Lower leg skin (tissue), 3 donors: ENCODE results near the gene AFTPH.

Experiments used
- CTCF ChIP-seq, 3 donors: fragments of 450-650 bp; IDR thresholded peaks; one replicate each; pipeline ENCODE4 v1.5.1; 2016; ENCODE audit warnings: antibody characterized with exemption in 3 of 3, mild to moderate bottlenecking in 3 of 3, moderate library complexity in 2 of 3
- POLR2A ChIP-seq, 2 donors: fragments of 450-650 bp; IDR thresholded peaks; one replicate each; pipeline ENCODE4 v1.6.1; 2016 to 2017; ENCODE audit warnings: antibody characterized with exemption in 2 of 2, mild to moderate bottlenecking in 1 of 2, moderate library complexity in 1 of 2

- no peak for TF ChIP-seq CTCF (IDR thresholded peaks at IDR 0.05)
- no peak for TF ChIP-seq POLR2A (IDR thresholded peaks at IDR 0.05)
These were observed 41.9 kb upstream of the AFTPH start for GRCh38 chr2:64482243-64482642.
